Measurements from ENCODE around the gene PRG2.

DNA sequence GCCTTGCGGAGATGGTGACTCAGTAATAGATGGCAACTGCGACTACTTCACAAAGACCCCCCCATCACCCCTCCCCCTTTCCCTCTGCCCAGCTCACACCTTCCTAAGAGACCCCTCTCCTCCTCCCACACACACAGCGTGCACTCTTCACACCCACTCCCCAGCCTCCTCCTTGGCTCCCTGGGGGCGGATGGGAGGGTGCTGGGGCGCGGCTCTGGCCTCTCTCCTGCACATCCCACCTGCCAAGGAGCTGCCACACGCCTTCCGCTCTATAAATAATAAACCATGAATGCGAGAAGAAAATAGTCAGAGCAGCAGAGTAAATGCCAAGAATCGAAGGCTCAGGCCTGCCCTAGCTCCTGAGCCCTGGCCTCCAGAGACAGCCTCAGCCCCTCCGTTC is 47.7 kb downstream of the PRG2 start:
- TF ChIP-seq, protein P1, sequence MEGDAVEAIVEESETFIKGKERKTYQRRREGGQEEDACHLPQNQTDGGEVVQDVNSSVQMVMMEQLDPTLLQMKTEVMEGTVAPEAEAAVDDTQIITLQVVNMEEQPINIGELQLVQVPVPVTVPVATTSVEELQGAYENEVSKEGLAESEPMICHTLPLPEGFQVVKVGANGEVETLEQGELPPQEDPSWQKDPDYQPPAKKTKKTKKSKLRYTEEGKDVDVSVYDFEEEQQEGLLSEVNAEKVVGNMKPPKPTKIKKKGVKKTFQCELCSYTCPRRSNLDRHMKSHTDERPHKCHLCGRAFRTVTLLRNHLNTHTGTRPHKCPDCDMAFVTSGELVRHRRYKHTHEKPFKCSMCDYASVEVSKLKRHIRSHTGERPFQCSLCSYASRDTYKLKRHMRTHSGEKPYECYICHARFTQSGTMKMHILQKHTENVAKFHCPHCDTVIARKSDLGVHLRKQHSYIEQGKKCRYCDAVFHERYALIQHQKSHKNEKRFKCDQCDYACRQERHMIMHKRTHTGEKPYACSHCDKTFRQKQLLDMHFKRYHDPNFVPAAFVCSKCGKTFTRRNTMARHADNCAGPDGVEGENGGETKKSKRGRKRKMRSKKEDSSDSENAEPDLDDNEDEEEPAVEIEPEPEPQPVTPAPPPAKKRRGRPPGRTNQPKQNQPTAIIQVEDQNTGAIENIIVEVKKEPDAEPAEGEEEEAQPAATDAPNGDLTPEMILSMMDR (conservative IDR thresholded peaks at IDR 0.05 in 1 of 2, IDR thresholded peaks at IDR 0.05 in 1 of 2; ENCODE audit: extremely low read depth in 1 of 2, insufficient read depth in 1 of 2, low read depth in 1 of 2, low read length in 2 of 2): no peak
- TF ChIP-seq EZH2 (IDR thresholded peaks at IDR 0.05; ENCODE audit: borderline replicate concordance, low read length): no peak

Data from mammary epithelial cell (primary cell).